Ishikawa (cell line): ENCODE measurements around the gene SPHK2.

Source experiments
- CEBPB ChIP-seq: IDR thresholded peaks from 2 replicates; pipeline ENCODE4 v1.6.1; 2012
- CREB1 ChIP-seq: IDR thresholded peaks from 2 replicates; pipeline ENCODE4 v1.6.1; 2012; ENCODE audit warnings: low read depth
- EGR1 ChIP-seq: IDR thresholded peaks from 2 replicates; pipeline ENCODE4 v1.6.1; 2012
- EP300 ChIP-seq: IDR thresholded peaks from 2 replicates; pipeline ENCODE4 v1.6.1; 2012; ENCODE audit warnings: borderline replicate concordance
- FOXM1 ChIP-seq: IDR thresholded peaks from 2 replicates; pipeline ENCODE4 v1.6.1; 2012; ENCODE audit warnings: low read depth, borderline replicate concordance
- MAX ChIP-seq: IDR thresholded peaks from 2 replicates; pipeline ENCODE4 v1.6.1; 2012
- NFIC ChIP-seq: IDR thresholded peaks from 2 replicates; pipeline ENCODE4 v1.6.1; 2012
- RAD21 ChIP-seq: IDR thresholded peaks from 2 replicates; pipeline ENCODE4 v1.6.1; 2012; ENCODE audit warnings: low read depth
- REST ChIP-seq: IDR thresholded peaks from 2 replicates; pipeline ENCODE4 v1.6.1; 2012; ENCODE audit warnings: low read depth, mild to moderate bottlenecking
- TAF1 ChIP-seq: IDR thresholded peaks from 2 replicates; pipeline ENCODE4 v1.6.1; 2012; ENCODE audit warnings: low read depth, mild to moderate bottlenecking
- TCF12 ChIP-seq: IDR thresholded peaks from 2 replicates; pipeline ENCODE4 v1.6.1; 2012; ENCODE audit warnings: low read depth
- TEAD4 ChIP-seq: IDR thresholded peaks from 2 replicates; pipeline ENCODE4 v1.6.1; 2012
- USF1 ChIP-seq: IDR thresholded peaks from 2 replicates; pipeline ENCODE4 v1.6.1; 2012
- YY1 ChIP-seq: IDR thresholded peaks from 2 replicates; pipeline ENCODE4 v1.6.1; 2012; ENCODE audit warnings: low read depth
- ZBTB7A ChIP-seq: IDR thresholded peaks from 2 replicates; pipeline ENCODE4 v1.6.1; 2012; ENCODE audit warnings: low read depth

Gene SPHK2

GRCh38 chr19:48637948-48638830 is 18.9 kb downstream of the SPHK2 start:
- TF ChIP-seq ZBTB7A (peak; percentile 53; the same call in 1 of the 2 replicates), TCF12 (no peak), EP300 (peak; percentile 67), TAF1 (0 out of 2 replicates have a peak, but pooled peaks have one; percentile 11)

GRCh38 chr19:48638831-48639381 is 19.6 kb downstream of the SPHK2 start:
- peak; percentile 19; the same call in 1 of the 2 replicates for TF ChIP-seq CREB1
- no peak for TF ChIP-seq YY1

GRCh38 chr19:48639483-48640375 is 20.4 kb downstream of the SPHK2 start:
- TF ChIP-seq CREB1 (no peak), TAF1 (no peak), CEBPB (no peak), FOXM1 (no peak), MAX (no peak), YY1 (no peak), EGR1 (no peak)

- no peak for TF ChIP-seq REST
- TF ChIP-seq RAD21, result no peak
- no peak for TF ChIP-seq MAX
- no peak for TF ChIP-seq EP300
- TF ChIP-seq TCF12, result no peak
- TF ChIP-seq FOXM1, result no peak
- TF ChIP-seq TAF1, result no peak
- TF ChIP-seq TEAD4, result no peak
- no peak for TF ChIP-seq USF1
- TF ChIP-seq NFIC, result no peak
- TF ChIP-seq ZBTB7A, result no peak
- TF ChIP-seq EGR1, result no peak
These were observed 22.5 kb downstream of the SPHK2 start for GRCh38 chr19:48641850-48642249.

- TF ChIP-seq ZBTB7A (no peak), TCF12 (no peak), REST (no peak), USF1 (no peak)
These were observed 23.6 kb downstream of the SPHK2 start for GRCh38 chr19:48642862-48643261.

GRCh38 chr19:48644355-48644754 is 25.0 kb downstream of the SPHK2 start:
- TF ChIP-seq REST (no peak), CREB1 (no peak), TEAD4 (no peak), YY1 (no peak), USF1 (no peak), ZBTB7A (no peak), EP300 (no peak)
